K562 (cell line): ENCODE data around the gene VAC14. TPM values are rescaled to one million over a fixed set of nuclear protein-coding genes. Genes with fewer than 3 reads are reported as not detected.

ENCODE experiments used
- ATAC-seq: fragments of 200-7000 bp; cut with Tn5 transposase; 3 replicates; pipeline ENCODE4 v1.9.1; 2020; ENCODE audit warnings: moderate library complexity
- BruUV-seq: library from RNA; stranded (reverse); fragments of 400-500 nt; replicated peaks from 2 replicates; lab custom pipeline; 2021; lab: Mats Ljungman, UMichigan
- CTCF ChIA-PET: fragments of 300-600 bp; formaldehyde crosslinking; extraction: SDS; loops from one replicate; lab custom pipeline; 2021; ENCODE audit warnings: low intra/inter-chr PET ratio; lab: Yijun Ruan, JAX
- POLR2A ChIA-PET: fragments of 300-600, 350-650 bp; sonication (Branson Sonifier 250); formaldehyde crosslinking; extraction: SDS; loops from one replicate; lab custom pipeline; 2021; ENCODE audit warnings: antibody characterized with exemption, inconsistent platforms; lab: Yijun Ruan, JAX
- DNase-seq, 4 experiments: peaks; one replicate each; pipeline versions ENCODE4 v3.0.0 to v3.0.0-alpha.2; 2011 to 2018; ENCODE audit warnings: low spot score in 3 of 4, mixed read lengths in 3 of 4; ENCODE audit errors: extremely low read depth in 1 of 4
- FAIRE-seq: peaks from 2 replicates; lab custom pipeline; 2011; peaks lifted over from hg19 to GRCh38; lab: Jason Lieb, UNC
- H2AFZ ChIP-seq: 2 replicates; pipeline ENCODE4 v1.6.0; 2011; ENCODE audit warnings: low read depth, low read length, control low read depth, inconsistent platforms
- H3K27ac ChIP-seq: fragments of 200-600 bp; 3 replicates; pipeline ENCODE4 v1.8.0; 2011; ENCODE audit warnings: low read depth, mild to moderate bottlenecking, control low read depth, inconsistent platforms, low read length, moderate library complexity, mixed read lengths; ENCODE audit errors: extremely low read depth
- H3K27me3 ChIP-seq, 2 experiments: fragments of 300-600 bp in 1 of 2; 2 replicates in 1 of 2; 3 replicates in 1 of 2; pipeline versions ENCODE4 v1.6.0 to v1.8.0; 2011; ENCODE audit warnings: inconsistent platforms in 2 of 2, low read length in 2 of 2, mild to moderate bottlenecking in 1 of 2, mixed read lengths in 1 of 2, moderate library complexity in 1 of 2; ENCODE audit not compliant: control insufficient read depth in 2 of 2, insufficient read depth in 2 of 2
- H3K36me3 ChIP-seq: fragments of 300-600 bp; 3 replicates; pipeline ENCODE4 v1.8.0; 2011; ENCODE audit warnings: mild to moderate bottlenecking, low read length, inconsistent platforms; ENCODE audit not compliant: control insufficient read depth, insufficient read depth
- H3K4me1 ChIP-seq, 2 experiments: fragments of 200-600 bp in 1 of 2; replicated peaks in 1 of 2; 2 replicates in 1 of 2; 3 replicates in 1 of 2; pipeline versions ENCODE4 v1.5.1 to v1.8.0; 2011; ENCODE audit warnings: inconsistent platforms in 2 of 2, low read length in 2 of 2, mild to moderate bottlenecking in 1 of 2, mixed read lengths in 1 of 2, moderate library complexity in 1 of 2; ENCODE audit not compliant: control insufficient read depth in 2 of 2, insufficient read depth in 2 of 2
- H3K4me2 ChIP-seq: 2 replicates; pipeline ENCODE4 v1.6.1; 2011; ENCODE audit warnings: low read length, control low read depth, inconsistent platforms, mixed read lengths; ENCODE audit not compliant: insufficient read depth
- H3K4me3 ChIP-seq: fragments of 200-600 bp; sonication (generic), shearing (Covaris generic); 2 replicates; pipeline ENCODE4 v1.5.1; 2016; ENCODE audit warnings: control low read depth, inconsistent platforms
- H3K79me2 ChIP-seq: fragments of 200-600 bp; 3 replicates; pipeline ENCODE4 v1.8.0; 2011; ENCODE audit warnings: low read length, inconsistent platforms; ENCODE audit not compliant: control insufficient read depth, insufficient read depth
- H3K9ac ChIP-seq, 2 experiments: 2 replicates each; pipeline versions ENCODE4 v1.6.0 to v1.6.1; 2011; ENCODE audit warnings: low read depth in 2 of 2, low read length in 2 of 2, control low read depth in 1 of 2, inconsistent platforms in 1 of 2, mild to moderate bottlenecking in 1 of 2, mixed read lengths in 1 of 2; ENCODE audit not compliant: insufficient read depth in 1 of 2
- H3K9me1 ChIP-seq: one replicate; pipeline ENCODE4 v1.6.0; 2011; ENCODE audit warnings: inconsistent platforms, mild to moderate bottlenecking, low read length, moderate library complexity; ENCODE audit not compliant: control insufficient read depth, insufficient read depth
- H3K9me3 ChIP-seq: replicated peaks from 2 replicates; pipeline ENCODE4 v1.5.1; 2011; ENCODE audit warnings: low read depth, low read length, inconsistent platforms; ENCODE audit not compliant: control insufficient read depth, insufficient read depth
- H4K20me1 ChIP-seq: replicated peaks from 2 replicates; pipeline ENCODE4 v1.6.1; 2011; ENCODE audit warnings: low read length, inconsistent platforms, mixed read lengths; ENCODE audit not compliant: control insufficient read depth, insufficient read depth
- CC2D1A ChIP-seq: fragments of 450-650 bp; IDR thresholded peaks from 2 replicates; pipeline ENCODE4 v1.6.1; 2017; ENCODE audit warnings: mild to moderate bottlenecking
- FOXK1 ChIP-seq: sonication (generic); formaldehyde crosslinking; IDR thresholded peaks from 2 replicates; pipeline ENCODE4 v1.8.0; 2022; ENCODE audit warnings: missing genetic modification reagents, mild to moderate bottlenecking, borderline replicate concordance
- GTF2F1 ChIP-seq: IDR thresholded peaks from 2 replicates; pipeline ENCODE4 v1.6.1; 2011; ENCODE audit warnings: low read depth, low read length, improper control_type of control experiment
- ZNF445 ChIP-seq: fragments of 250-450 bp; sonication (Bioruptor Pico); IDR thresholded peaks from 2 replicates; pipeline ENCODE4 v1.4.0; 2020; ENCODE audit warnings: low read depth, mild to moderate bottlenecking, moderate library complexity
- ZNF707 ChIP-seq: fragments of 250-450 bp; sonication (Bioruptor Pico); conservative IDR thresholded peaks from 2 replicates; pipeline ENCODE4 v1.8.0; 2022; ENCODE audit warnings: inconsistent platforms, mild to moderate bottlenecking, moderate library complexity
- WGBS: fragments of 100-300 bp; shearing (Covaris generic); methylation state at CpG from one replicate; pipeline ENCODE4 v1.1.6; 2016; ENCODE audit warnings: low coverage, mixed read lengths; ENCODE audit not compliant: insufficient coverage; ENCODE audit errors: missing lambda C conversion rate; 5-methylcytosine and 5-hydroxymethylcytosine counted together
- in situ Hi-C: fragments of 300-500 bp; cut with MboI; formaldehyde crosslinking; loops from 4 replicates; pipeline ENCODE4 v1.15.0; 2018; ENCODE audit warnings: inconsistent platforms, mixed read lengths
- intact Hi-C: fragments of 100-400 bp; cut with micrococcal nuclease; formaldehyde crosslinking; loops from 2 replicates; pipeline ENCODE4 v1.14.2; 2022
- polyA plus RNA-seq, 8 experiments: library from polyadenylated mRNA; depleted of rRNA in 4 of 8; stranded (reverse) in 5 of 8; unstranded in 3 of 8; fragments of >200 nt; fragmentation: Nextera tagmentation in 2 of 8; fragmentation: Illumina TruSeq in 1 of 8; extraction: Ambion mirVana in 2 of 8; extraction: Trizol in 1 of 8; gene quantifications; 2 replicates each; pipeline versions ENCODE4 v1.2.1 to v1.2.3, GENCODE V29; 2011 to 2014; ENCODE audit warnings: inconsistent platforms in 1 of 8, missing spikeins in 1 of 8
- total RNA-seq, 7 experiments: library from RNA; depleted of rRNA in 6 of 7; stranded (reverse); fragments of >200 nt in 6 of 7; fragmentation: Illumina TruSeq in 2 of 7; extraction: Trizol in 2 of 7; gene quantifications; 2 replicates each; pipeline versions ENCODE4 v1.2.1 to v1.2.3, GENCODE V29; 2011 to 2021; ENCODE audit warnings: low replicate concordance in 1 of 7
- TF ChIP-seq, protein P1 (sequence below): fragments of 450-650 bp; IDR thresholded peaks from 2 replicates; pipeline ENCODE4 v1.6.1; 2016; ENCODE audit warnings: low read depth

Gene VAC14
- total and polyA plus RNA-seq, 9 of the 15 experiments (the other 6 are each of a cell fraction or from before 2014, with no cell fraction given), result 1.3 to 41.6 (median 26.6) TPM

DNA sequence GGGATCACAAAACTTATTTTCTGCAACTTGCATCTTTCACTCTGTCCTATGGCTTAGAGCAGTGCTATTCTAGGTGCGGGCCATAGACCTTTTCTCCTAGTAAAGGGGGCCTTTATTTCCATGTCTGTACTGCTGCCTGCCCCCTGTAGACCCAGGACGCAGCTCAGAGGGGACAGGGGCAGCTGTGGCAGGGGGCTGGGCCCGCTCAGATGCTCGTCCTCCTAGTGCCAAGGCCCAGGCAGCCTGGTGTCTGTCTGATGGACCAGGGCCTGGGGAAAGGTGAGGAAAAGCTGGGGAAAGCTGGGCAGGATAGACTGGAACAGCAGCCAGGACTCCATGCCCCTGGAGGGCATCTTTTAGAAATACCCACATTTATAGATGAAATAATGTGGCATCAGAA, 25.6 kb downstream of the VAC14 start:
- Histone ChIP-seq H3K27me3 (no peaks in the 10 kb centered on the region), H3K9me1 (no peaks in the 10 kb centered on the region)
- in situ Hi-C loops, result no loop called here
- BruUV-seq, result no TSS peak
- TF ChIP-seq FOXK1 (CRISPR knock-in tag), result no peak
- no peak for TF ChIP-seq CC2D1A
- no peak for TF ChIP-seq GTF2F1
- no peak for TF ChIP-seq ZNF445 (CRISPR knock-in tag)
- TF ChIP-seq ZNF707, result no peak
- TF ChIP-seq, protein P1, sequence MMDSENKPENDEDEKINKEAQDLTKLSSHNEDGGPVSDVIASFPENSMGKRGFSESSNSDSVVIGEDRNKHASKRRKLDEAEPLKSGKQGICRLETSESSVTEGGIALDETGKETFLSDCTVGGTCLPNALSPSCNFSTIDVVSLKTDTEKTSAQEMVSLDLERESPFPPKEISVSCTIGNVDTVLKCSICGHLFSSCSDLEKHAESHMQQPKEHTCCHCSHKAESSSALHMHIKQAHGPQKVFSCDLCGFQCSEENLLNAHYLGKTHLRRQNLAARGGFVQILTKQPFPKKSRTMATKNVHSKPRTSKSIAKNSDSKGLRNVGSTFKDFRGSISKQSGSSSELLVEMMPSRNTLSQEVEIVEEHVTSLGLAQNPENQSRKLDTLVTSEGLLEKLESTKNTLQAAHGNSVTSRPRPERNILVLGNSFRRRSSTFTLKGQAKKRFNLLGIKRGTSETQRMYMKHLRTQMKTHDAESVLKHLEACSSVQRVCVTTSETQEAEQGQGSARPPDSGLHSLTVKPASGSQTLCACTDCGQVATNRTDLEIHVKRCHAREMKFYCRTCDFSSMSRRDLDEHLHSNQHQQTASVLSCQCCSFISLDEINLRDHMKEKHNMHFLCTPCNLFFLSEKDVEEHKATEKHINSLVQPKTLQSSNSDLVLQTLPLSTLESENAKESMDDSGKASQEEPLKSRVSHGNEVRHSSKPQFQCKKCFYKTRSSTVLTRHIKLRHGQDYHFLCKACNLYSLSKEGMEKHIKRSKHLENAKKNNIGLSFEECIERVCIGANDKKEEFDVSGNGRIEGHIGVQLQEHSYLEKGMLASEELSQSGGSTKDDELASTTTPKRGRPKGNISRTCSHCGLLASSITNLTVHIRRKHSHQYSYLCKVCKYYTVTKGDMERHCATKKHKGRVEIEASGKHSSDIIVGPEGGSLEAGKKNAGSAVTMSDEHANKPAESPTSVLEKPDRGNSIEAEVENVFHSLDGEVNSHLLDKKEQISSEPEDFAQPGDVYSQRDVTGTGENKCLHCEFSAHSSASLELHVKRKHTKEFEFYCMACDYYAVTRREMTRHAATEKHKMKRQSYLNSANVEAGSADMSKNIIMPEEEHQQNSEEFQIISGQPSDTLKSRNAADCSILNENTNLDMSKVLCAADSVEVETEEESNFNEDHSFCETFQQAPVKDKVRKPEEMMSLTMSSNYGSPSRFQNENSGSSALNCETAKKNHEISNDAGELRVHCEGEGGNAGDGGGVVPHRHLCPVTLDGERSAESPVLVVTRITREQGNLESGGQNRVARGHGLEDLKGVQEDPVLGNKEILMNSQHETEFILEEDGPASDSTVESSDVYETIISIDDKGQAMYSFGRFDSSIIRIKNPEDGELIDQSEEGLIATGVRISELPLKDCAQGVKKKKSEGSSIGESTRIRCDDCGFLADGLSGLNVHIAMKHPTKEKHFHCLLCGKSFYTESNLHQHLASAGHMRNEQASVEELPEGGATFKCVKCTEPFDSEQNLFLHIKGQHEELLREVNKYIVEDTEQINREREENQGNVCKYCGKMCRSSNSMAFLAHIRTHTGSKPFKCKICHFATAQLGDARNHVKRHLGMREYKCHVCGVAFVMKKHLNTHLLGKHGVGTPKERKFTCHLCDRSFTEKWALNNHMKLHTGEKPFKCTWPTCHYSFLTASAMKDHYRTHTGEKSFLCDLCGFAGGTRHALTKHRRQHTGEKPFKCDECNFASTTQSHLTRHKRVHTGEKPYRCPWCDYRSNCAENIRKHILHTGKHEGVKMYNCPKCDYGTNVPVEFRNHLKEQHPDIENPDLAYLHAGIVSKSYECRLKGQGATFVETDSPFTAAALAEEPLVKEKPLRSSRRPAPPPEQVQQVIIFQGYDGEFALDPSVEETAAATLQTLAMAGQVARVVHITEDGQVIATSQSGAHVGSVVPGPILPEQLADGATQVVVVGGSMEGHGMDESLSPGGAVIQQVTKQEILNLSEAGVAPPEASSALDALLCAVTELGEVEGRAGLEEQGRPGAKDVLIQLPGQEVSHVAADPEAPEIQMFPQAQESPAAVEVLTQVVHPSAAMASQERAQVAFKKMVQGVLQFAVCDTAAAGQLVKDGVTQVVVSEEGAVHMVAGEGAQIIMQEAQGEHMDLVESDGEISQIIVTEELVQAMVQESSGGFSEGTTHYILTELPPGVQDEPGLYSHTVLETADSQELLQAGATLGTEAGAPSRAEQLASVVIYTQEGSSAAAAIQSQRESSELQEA, result no peak
- TF ChIP-seq, all 486 proteins: peak for 0
- no peaks in the 10 kb centered on the region for H4K20me1 ChIP-seq
- WGBS, result 83% methylated on average over 4 of the region's 4 CpGs
- H3K79me2 ChIP-seq, result no peaks in the 10 kb centered on the region
- H3K36me3 ChIP-seq, result peaks cover 58% of the 10 kb centered on the region; the same call in 2 of the 3 replicates
- POLR2A ChIA-PET, result no interaction called here
- CTCF ChIA-PET, result no interaction called here
- no peaks in the 10 kb centered on the region for H3K9me3 ChIP-seq
- no peak overlapping the region for H2AFZ ChIP-seq
- H3K27ac ChIP-seq, result no peak overlapping the region
- no peak for DNase-seq
- no peak overlapping the region for H3K9ac ChIP-seq
- no peak for ATAC-seq
- no peak overlapping the region for H3K4me2 ChIP-seq
- H3K4me3 ChIP-seq, result no peak overlapping the region
- intact Hi-C loops, result loop anchor here (10.0 kb wide), 1 partner anchor 401 kb away; no protein-coding TSS in a partner anchor
- no peak for FAIRE-seq
- H3K4me1 ChIP-seq, result peaks cover 0 to 2% of the 10 kb centered on the region in 2 experiments; a peak in 3 of 5 replicates
